GM18861 (cell line): ENCODE data around the gene CMTM4.
"Not testable (repeated sequence)": the region's sequence is repeated elsewhere in the genome, so short reads cannot be mapped to it uniquely, and the experiment has no call there.

Experiments
- ATAC-seq: cut with Tn5 transposase; IDR thresholded peaks from one replicate; pipeline ENCODE4 v1.9.1; 2021; ENCODE audit not compliant: unreplicated experiment

Gene CMTM4

GRCh38 chr16:66649167-66649566 is 47.4 kb downstream of the CMTM4 start:
- no peak for ATAC-seq

GRCh38 chr16:66647866-66648265 is 48.7 kb downstream of the CMTM4 start:
- ATAC-seq, result no peak

- ATAC-seq, result no peak
Observed at GRCh38 chr16:66641387-66641786, 55.2 kb downstream of the CMTM4 start.

- no peak for ATAC-seq
Observed at GRCh38 chr16:66640724-66641314, 55.7 kb downstream of the CMTM4 start.

GRCh38 chr16:66639091-66639885 is 57.3 kb downstream of the CMTM4 start:
- ATAC-seq, result no peak

GRCh38 chr16:66637806-66638205 is 58.7 kb downstream of the CMTM4 start:
- ATAC-seq, result no peak

GRCh38 chr16:66636199-66636598 is 60.3 kb downstream of the CMTM4 start:
- ATAC-seq, result no peak

- ATAC-seq, result no peak
Observed at GRCh38 chr16:66635406-66635805, 61.1 kb downstream of the CMTM4 start.

- ATAC-seq, result no peak
Observed at GRCh38 chr16:66634527-66635196, 61.9 kb downstream of the CMTM4 start.

- ATAC-seq, result not testable (repeated sequence)
Observed at GRCh38 chr16:66631558-66631957, 65.0 kb downstream of the CMTM4 start.

GRCh38 chr16:66630561-66631260 is 65.8 kb downstream of the CMTM4 start:
- ATAC-seq, result not testable (repeated sequence)

GRCh38 chr16:66629856-66630255 is 66.7 kb downstream of the CMTM4 start:
- ATAC-seq, result no peak

- ATAC-seq, result not testable (repeated sequence)
Observed at GRCh38 chr16:66627611-66628378, 68.7 kb downstream of the CMTM4 start.

GRCh38 chr16:66623755-66624154 is 72.8 kb downstream of the CMTM4 start:
- no peak for ATAC-seq

- ATAC-seq, result no peak
Observed at GRCh38 chr16:66622863-66623262, 73.7 kb downstream of the CMTM4 start.

- ATAC-seq, result no peak
Observed at GRCh38 chr16:66621973-66622372, 74.6 kb downstream of the CMTM4 start.

- no peak for ATAC-seq
Observed at GRCh38 chr16:66620429-66620795, 76.1 kb downstream of the CMTM4 start.

- no peak for ATAC-seq
Observed at GRCh38 chr16:66619534-66620428, 76.8 kb downstream of the CMTM4 start.

GRCh38 chr16:66618588-66619375 is 77.8 kb downstream of the CMTM4 start:
- ATAC-seq, result no peak
